GM18526 (cell line): Measurements from ENCODE around the gene ELAVL3.
A peak's percentile ranks its signal among the peaks of the same experiment; 100 is the strongest.

Experiments
- POLR2A ChIP-seq: IDR thresholded peaks from 3 replicates; pipeline ENCODE4 v1.6.1; 2011; ENCODE audit not compliant: insufficient read length; ENCODE audit errors: extremely low read depth

ELAVL3 gene

GRCh38 chr19:11451871-11452619 lies 28.8 kb downstream of the ELAVL3 start:
- no peak for TF ChIP-seq POLR2A

GRCh38 chr19:11451327-11451870 lies 29.4 kb downstream of the ELAVL3 start:
- TF ChIP-seq POLR2A, result no peak

GRCh38 chr19:11450570-11451326 lies 30.1 kb downstream of the ELAVL3 start:
- no peak for TF ChIP-seq POLR2A

- TF ChIP-seq POLR2A, result no peak
These were observed 31.8 kb downstream of the ELAVL3 start for GRCh38 chr19:11448923-11449554.

GRCh38 chr19:11448410-11448809 lies 32.4 kb downstream of the ELAVL3 start:
- no peak for TF ChIP-seq POLR2A

GRCh38 chr19:11447347-11448262 lies 33.2 kb downstream of the ELAVL3 start:
- no peak for TF ChIP-seq POLR2A

GRCh38 chr19:11446652-11447301 lies 34.1 kb downstream of the ELAVL3 start:
- no peak for TF ChIP-seq POLR2A

- no peak for TF ChIP-seq POLR2A
These were observed 34.6 kb downstream of the ELAVL3 start for GRCh38 chr19:11446271-11446651.

GRCh38 chr19:11445141-11445540 lies 35.7 kb downstream of the ELAVL3 start:
- TF ChIP-seq POLR2A, result no peak

- no peak for TF ChIP-seq POLR2A
These were observed 36.8 kb downstream of the ELAVL3 start for GRCh38 chr19:11444059-11444458.

- no peak for TF ChIP-seq POLR2A
These were observed 42.9 kb downstream of the ELAVL3 start for GRCh38 chr19:11437955-11438354.

GRCh38 chr19:11435833-11436313 lies 45.0 kb downstream of the ELAVL3 start:
- no peak for TF ChIP-seq POLR2A

- peak; percentile 83 for TF ChIP-seq POLR2A
These were observed 45.6 kb downstream of the ELAVL3 start, which contains the start of the genes ODAD3 and PRKCSH for GRCh38 chr19:11435057-11435832. TSS of gene ODAD3 (minus strand) at chr19:11435121. CDS start at chr19:11435016, 105 bp downstream. TSS of gene PRKCSH (plus strand) at chr19:11435635. CDS start at chr19:11436118, 483 bp downstream.
